ENCODE results near the gene EIF4E2.

GRCh38 chr2:232532419-232532818 lies 18.1 kb upstream of the EIF4E2 start:
- TF ChIP-seq POLR2A (IDR thresholded peaks at IDR 0.05; ENCODE audit: low read length) (no peak), GATA1 (IDR thresholded peaks at IDR 0.05; ENCODE audit: low read depth, low read length) (no peak)

All from erythroblast (primary cell).